HepG2 (cell line): ENCODE results near the gene ECE2. TPM values are rescaled to one million over a fixed set of nuclear protein-coding genes. Genes with fewer than 3 reads are reported as not detected.
A peak's percentile ranks its signal among the peaks of the same experiment; 100 is the strongest.

Experiments
- ARHGAP35 ChIP-seq: sonication (generic); formaldehyde crosslinking; IDR thresholded peaks from 2 replicates; pipeline ENCODE4 v1.9.0; 2022; ENCODE audit warnings: mild to moderate bottlenecking, inconsistent platforms, moderate library complexity, missing genetic modification reagents, borderline replicate concordance
- ARNT ChIP-seq: fragments of 450-650 bp; IDR thresholded peaks from 2 replicates; pipeline ENCODE4 v1.6.1; 2017
- ATF7-NPFF ChIP-seq: sonication (generic); formaldehyde crosslinking; IDR thresholded peaks from 2 replicates; pipeline ENCODE4 v1.8.1; 2023; ENCODE audit warnings: mild to moderate bottlenecking, low read depth, missing genetic modification reagents, moderate library complexity
- FOXO1 ChIP-seq: sonication (generic); formaldehyde crosslinking; IDR thresholded peaks from 2 replicates; pipeline ENCODE4 v1.4.0; 2020; ENCODE audit warnings: missing genetic modification reagents
- NFIC ChIP-seq: IDR thresholded peaks from 2 replicates; pipeline ENCODE4 v1.6.1; 2012; ENCODE audit warnings: mild to moderate bottlenecking, low read length, inconsistent platforms
- PRPF4 ChIP-seq: fragments of 200-400 bp; formaldehyde crosslinking; IDR thresholded peaks from 2 replicates; pipeline ENCODE4 v1.6.1; 2016; ENCODE audit warnings: low read length, low read depth; ENCODE audit not compliant: poor library complexity, severe bottlenecking
- RBAK ChIP-seq: sonication (generic); formaldehyde crosslinking; IDR thresholded peaks from 2 replicates; pipeline ENCODE4 v1.5.1; 2020; ENCODE audit warnings: mild to moderate bottlenecking, missing genetic modification reagents
- SMAD1 ChIP-seq: sonication (generic); formaldehyde crosslinking; IDR thresholded peaks from 2 replicates; pipeline ENCODE4 v1.4.0; 2020; ENCODE audit warnings: missing genetic modification reagents, low read depth, mild to moderate bottlenecking, borderline replicate concordance
- YEATS2 ChIP-seq: sonication (generic); formaldehyde crosslinking; IDR thresholded peaks from 2 replicates; pipeline ENCODE4 v1.4.0; 2020; ENCODE audit warnings: missing genetic modification reagents, borderline replicate concordance
- ZBTB34 ChIP-seq: sonication (generic); formaldehyde crosslinking; IDR thresholded peaks from 2 replicates; pipeline ENCODE4 v1.8.0; 2022; ENCODE audit warnings: mild to moderate bottlenecking, missing genetic modification reagents
- ZNF382 ChIP-seq: sonication (generic); formaldehyde crosslinking; IDR thresholded peaks from 2 replicates; pipeline ENCODE4 v1.5.0; 2020; ENCODE audit warnings: missing genetic modification reagents, mild to moderate bottlenecking, borderline replicate concordance
- ZNF441 ChIP-seq: sonication (generic); formaldehyde crosslinking; IDR thresholded peaks from 2 replicates; pipeline ENCODE4 v1.7.0; 2021; ENCODE audit warnings: missing genetic modification reagents, borderline replicate concordance
- ZNF572 ChIP-seq: sonication (generic); formaldehyde crosslinking; IDR thresholded peaks from 2 replicates; pipeline ENCODE4 v1.5.1; 2020; ENCODE audit warnings: mild to moderate bottlenecking, missing genetic modification reagents
- ZSCAN29 ChIP-seq: sonication (generic); formaldehyde crosslinking; conservative IDR thresholded peaks from 2 replicates; pipeline ENCODE4 v1.4.0; 2020; ENCODE audit warnings: mild to moderate bottlenecking, missing genetic modification reagents
- polyA plus RNA-seq, 8 experiments: library from polyadenylated mRNA; depleted of rRNA in 3 of 8; stranded (reverse) in 7 of 8; unstranded in 1 of 8; fragments of >200 nt; fragmentation: Illumina TruSeq in 4 of 8; extraction: Trizol in 4 of 8; gene quantifications; 2 replicates each; pipeline versions ENCODE4 v1.2.1 to v1.2.3, GENCODE V29; 2011 to 2016; ENCODE audit warnings: low read depth in 4 of 8, missing spikeins in 1 of 8, mixed read lengths in 1 of 8; ENCODE audit not compliant: insufficient read depth in 1 of 8
- total RNA-seq, 5 experiments: library from RNA; depleted of rRNA; stranded (reverse); fragments of >200 nt; fragmentation: Illumina TruSeq; extraction: Trizol; gene quantifications; 2 replicates each; pipeline ENCODE4 v1.2.3, GENCODE V29; 2016; ENCODE audit warnings: low read depth in 1 of 5
- TF ChIP-seq, protein P1 (sequence below): IDR thresholded peaks from 2 replicates; pipeline ENCODE4 v1.6.1; 2012; ENCODE audit warnings: low read length, improper control_type of control experiment
- TF ChIP-seq, protein P2 (sequence below): sonication (generic); formaldehyde crosslinking; IDR thresholded peaks from 2 replicates; pipeline ENCODE4 v1.8.0; 2022; ENCODE audit warnings: missing genetic modification reagents, low read depth, mild to moderate bottlenecking, borderline replicate concordance
- TF ChIP-seq, protein P3 (sequence below): sonication (generic); formaldehyde crosslinking; conservative IDR thresholded peaks from 2 replicates; pipeline ENCODE4 v1.8.0; 2022; ENCODE audit warnings: missing genetic modification reagents
- TF ChIP-seq, protein P4 (sequence below): sonication (generic); formaldehyde crosslinking; IDR thresholded peaks from 2 replicates; pipeline ENCODE4 v1.4.0; 2020; ENCODE audit warnings: mild to moderate bottlenecking, missing genetic modification reagents

Gene ECE2
- total and polyA plus RNA-seq, 2 of the 13 experiments (the other 11 are each of a cell fraction or from before 2014, with no cell fraction given) = not detected

GRCh38 chr3:184248454-184249411 is 27.1 kb upstream of the ECE2 start, which contains the start of gene ALG3 (continued):
- peak; percentile 78 for TF ChIP-seq ATF7-NPFF (CRISPR knock-in tag)
- TF ChIP-seq ZNF572 (CRISPR knock-in tag) = no peak
- TF ChIP-seq, protein P1, sequence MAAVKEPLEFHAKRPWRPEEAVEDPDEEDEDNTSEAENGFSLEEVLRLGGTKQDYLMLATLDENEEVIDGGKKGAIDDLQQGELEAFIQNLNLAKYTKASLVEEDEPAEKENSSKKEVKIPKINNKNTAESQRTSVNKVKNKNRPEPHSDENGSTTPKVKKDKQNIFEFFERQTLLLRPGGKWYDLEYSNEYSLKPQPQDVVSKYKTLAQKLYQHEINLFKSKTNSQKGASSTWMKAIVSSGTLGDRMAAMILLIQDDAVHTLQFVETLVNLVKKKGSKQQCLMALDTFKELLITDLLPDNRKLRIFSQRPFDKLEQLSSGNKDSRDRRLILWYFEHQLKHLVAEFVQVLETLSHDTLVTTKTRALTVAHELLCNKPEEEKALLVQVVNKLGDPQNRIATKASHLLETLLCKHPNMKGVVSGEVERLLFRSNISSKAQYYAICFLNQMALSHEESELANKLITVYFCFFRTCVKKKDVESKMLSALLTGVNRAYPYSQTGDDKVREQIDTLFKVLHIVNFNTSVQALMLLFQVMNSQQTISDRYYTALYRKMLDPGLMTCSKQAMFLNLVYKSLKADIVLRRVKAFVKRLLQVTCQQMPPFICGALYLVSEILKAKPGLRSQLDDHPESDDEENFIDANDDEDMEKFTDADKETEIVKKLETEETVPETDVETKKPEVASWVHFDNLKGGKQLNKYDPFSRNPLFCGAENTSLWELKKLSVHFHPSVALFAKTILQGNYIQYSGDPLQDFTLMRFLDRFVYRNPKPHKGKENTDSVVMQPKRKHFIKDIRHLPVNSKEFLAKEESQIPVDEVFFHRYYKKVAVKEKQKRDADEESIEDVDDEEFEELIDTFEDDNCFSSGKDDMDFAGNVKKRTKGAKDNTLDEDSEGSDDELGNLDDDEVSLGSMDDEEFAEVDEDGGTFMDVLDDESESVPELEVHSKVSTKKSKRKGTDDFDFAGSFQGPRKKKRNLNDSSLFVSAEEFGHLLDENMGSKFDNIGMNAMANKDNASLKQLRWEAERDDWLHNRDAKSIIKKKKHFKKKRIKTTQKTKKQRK = no peak
- TF ChIP-seq ZSCAN29 (CRISPR knock-in tag) = no peak; the same call in 1 of the 2 replicates
- TF ChIP-seq NFIC = peak; percentile 19; the same call in 1 of the 2 replicates
- 0 out of 2 replicates have a peak, but pooled peaks have one; percentile 85 for TF ChIP-seq ARHGAP35 (CRISPR knock-in tag)
- TF ChIP-seq ARNT = no peak
- no peak for TF ChIP-seq RBAK (CRISPR knock-in tag)
- TF ChIP-seq, protein P2, sequence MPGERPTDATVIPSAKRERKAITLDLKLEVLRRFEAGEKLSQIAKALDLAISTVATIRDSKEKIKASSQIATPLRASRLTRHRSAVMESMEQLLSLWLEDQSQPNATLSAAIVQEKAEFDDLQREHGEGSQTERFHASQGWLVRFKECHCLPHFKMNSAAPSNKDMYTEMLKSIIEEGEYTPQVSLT (CRISPR knock-in tag) = no peak
- TF ChIP-seq, protein P3, sequence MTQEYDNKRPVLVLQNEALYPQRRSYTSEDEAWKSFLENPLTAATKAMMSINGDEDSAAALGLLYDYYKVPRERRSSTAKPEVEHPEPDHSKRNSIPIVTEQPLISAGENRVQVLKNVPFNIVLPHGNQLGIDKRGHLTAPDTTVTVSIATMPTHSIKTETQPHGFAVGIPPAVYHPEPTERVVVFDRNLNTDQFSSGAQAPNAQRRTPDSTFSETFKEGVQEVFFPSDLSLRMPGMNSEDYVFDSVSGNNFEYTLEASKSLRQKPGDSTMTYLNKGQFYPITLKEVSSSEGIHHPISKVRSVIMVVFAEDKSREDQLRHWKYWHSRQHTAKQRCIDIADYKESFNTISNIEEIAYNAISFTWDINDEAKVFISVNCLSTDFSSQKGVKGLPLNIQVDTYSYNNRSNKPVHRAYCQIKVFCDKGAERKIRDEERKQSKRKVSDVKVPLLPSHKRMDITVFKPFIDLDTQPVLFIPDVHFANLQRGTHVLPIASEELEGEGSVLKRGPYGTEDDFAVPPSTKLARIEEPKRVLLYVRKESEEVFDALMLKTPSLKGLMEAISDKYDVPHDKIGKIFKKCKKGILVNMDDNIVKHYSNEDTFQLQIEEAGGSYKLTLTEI (CRISPR knock-in tag) = no peak
- TF ChIP-seq, protein P4, sequence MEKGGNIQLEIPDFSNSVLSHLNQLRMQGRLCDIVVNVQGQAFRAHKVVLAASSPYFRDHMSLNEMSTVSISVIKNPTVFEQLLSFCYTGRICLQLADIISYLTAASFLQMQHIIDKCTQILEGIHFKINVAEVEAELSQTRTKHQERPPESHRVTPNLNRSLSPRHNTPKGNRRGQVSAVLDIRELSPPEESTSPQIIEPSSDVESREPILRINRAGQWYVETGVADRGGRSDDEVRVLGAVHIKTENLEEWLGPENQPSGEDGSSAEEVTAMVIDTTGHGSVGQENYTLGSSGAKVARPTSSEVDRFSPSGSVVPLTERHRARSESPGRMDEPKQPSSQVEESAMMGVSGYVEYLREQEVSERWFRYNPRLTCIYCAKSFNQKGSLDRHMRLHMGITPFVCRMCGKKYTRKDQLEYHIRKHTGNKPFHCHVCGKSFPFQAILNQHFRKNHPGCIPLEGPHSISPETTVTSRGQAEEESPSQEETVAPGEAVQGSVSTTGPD (CRISPR knock-in tag) = no peak
- TF ChIP-seq ZNF382 (CRISPR knock-in tag) = no peak
- TF ChIP-seq YEATS2 (CRISPR knock-in tag) = peak; percentile 65
- 0 out of 2 replicates have a peak, but pooled peaks have one; percentile 68 for TF ChIP-seq ZBTB34
- peak; percentile 59; the same call in 1 of the 2 replicates for TF ChIP-seq FOXO1 (CRISPR knock-in tag)
- no peak; the same call in 1 of the 2 replicates for TF ChIP-seq ZNF441
- no peak for TF ChIP-seq SMAD1 (CRISPR knock-in tag)
- TF ChIP-seq PRPF4 = no peak
